H1 (cell line): ENCODE results near the gene RELN. TPM values are rescaled to one million over a fixed set of nuclear protein-coding genes. Genes with fewer than 3 reads are reported as not detected.

Experiments
- CTCF ChIA-PET: fragments of 300-600 bp; sonication (Branson Sonifier 250); formaldehyde crosslinking; loops from one replicate; lab custom pipeline; 2021; ENCODE audit not compliant: partially characterized antibody; lab: Charles Lee
- POLR2A ChIA-PET: fragments of 300-600 bp; sonication (Branson Sonifier 250); formaldehyde crosslinking; loops from one replicate; lab custom pipeline; 2021; ENCODE audit warnings: inconsistent platforms; ENCODE audit not compliant: partially characterized antibody; lab: Charles Lee
- DNase-seq, 2 experiments: peaks; one replicate each; pipeline versions ENCODE4 v3.0.0 to v3.0.0-alpha.2; 2010 to 2022; ENCODE audit warnings: low spot score in 2 of 2, low read depth in 1 of 2, mixed read lengths in 1 of 2
- FAIRE-seq: peaks from 2 replicates; lab custom pipeline; 2011; peaks lifted over from hg19 to GRCh38; lab: Jason Lieb, UNC
- H2AFZ ChIP-seq: 2 replicates; pipeline ENCODE4 v1.8.1; 2012; ENCODE audit warnings: low read length, inconsistent platforms
- H2AK5ac ChIP-seq: 2 replicates; pipeline ENCODE4 v1.6.1; 2013; ENCODE audit warnings: low read depth, low read length
- H2BK120ac ChIP-seq: replicated peaks from 2 replicates; pipeline ENCODE3; 2013; ENCODE audit warnings: low read depth, low read length, inconsistent platforms
- H2BK12ac ChIP-seq: 2 replicates; pipeline ENCODE4 v1.6.1; 2013; ENCODE audit warnings: low read depth, low read length
- H2BK15ac ChIP-seq: 2 replicates; pipeline ENCODE4 v1.6.1; 2013; ENCODE audit warnings: low read length
- H2BK20ac ChIP-seq: 2 replicates; pipeline ENCODE4 v1.6.1; 2013; ENCODE audit warnings: low read length
- H2BK5ac ChIP-seq: 2 replicates; pipeline ENCODE4 v1.6.1; 2013; ENCODE audit warnings: low read depth, low read length
- H3K14ac ChIP-seq: 2 replicates; pipeline ENCODE4 v1.6.1; 2013; ENCODE audit warnings: inconsistent platforms; ENCODE audit not compliant: insufficient read length
- H3K18ac ChIP-seq: 2 replicates; pipeline ENCODE4 v1.6.1; 2013; ENCODE audit warnings: low read length; ENCODE audit errors: extremely low read depth
- H3K23ac ChIP-seq: 2 replicates; pipeline ENCODE4 v1.6.1; 2013; ENCODE audit warnings: inconsistent platforms; ENCODE audit not compliant: insufficient read length
- H3K23me2 ChIP-seq: 2 replicates; pipeline ENCODE4 v1.6.1; 2013; ENCODE audit warnings: low read depth, low read length
- H3K27ac ChIP-seq: 2 replicates; pipeline ENCODE4 v1.6.1; 2011; ENCODE audit warnings: low read depth, low read length, inconsistent platforms
- H3K27me3 ChIP-seq, 4 experiments: replicated peaks in 1 of 4; 1 replicate in 1 of 4; 2 replicates in 3 of 4; pipeline versions ENCODE4 v1.6.1 to v1.8.1; 2011 to 2013; ENCODE audit warnings: low read length in 3 of 4, mild to moderate bottlenecking in 3 of 4, inconsistent platforms in 2 of 4, mixed read lengths in 2 of 4, moderate library complexity in 1 of 4; ENCODE audit not compliant: control insufficient read depth in 3 of 4, insufficient read depth in 3 of 4; ENCODE audit errors: extremely low read depth in 1 of 4
- H3K36me3 ChIP-seq, 4 experiments: 2 replicates each; pipeline versions ENCODE4 v1.6.1 to v1.8.1; 2011 to 2013; ENCODE audit warnings: mild to moderate bottlenecking in 4 of 4, low read length in 3 of 4, moderate library complexity in 2 of 4, control low read depth in 1 of 4, inconsistent platforms in 1 of 4; ENCODE audit not compliant: insufficient read depth in 4 of 4, control insufficient read depth in 2 of 4
- H3K4ac ChIP-seq: replicated peaks from 2 replicates; pipeline ENCODE3; 2013; ENCODE audit warnings: low read length, low read depth, mixed read lengths, inconsistent platforms; ENCODE audit not compliant: insufficient read length
- H3K4me1 ChIP-seq, 4 experiments: replicated peaks in 1 of 4; 1 replicate in 1 of 4; 2 replicates in 3 of 4; pipeline versions ENCODE4 v1.6.1 to v1.8.1; 2011 to 2013; ENCODE audit warnings: low read length in 3 of 4, inconsistent platforms in 2 of 4, mixed read lengths in 1 of 4; ENCODE audit not compliant: insufficient read depth in 4 of 4, control insufficient read depth in 3 of 4
- H3K4me2 ChIP-seq, 2 experiments: 2 replicates each; pipeline versions ENCODE4 v1.6.1 to v1.8.1; 2011 to 2013; ENCODE audit warnings: low read depth in 2 of 2, low read length in 2 of 2, control low read depth in 1 of 2, inconsistent platforms in 1 of 2, mild to moderate bottlenecking in 1 of 2; ENCODE audit not compliant: insufficient read depth in 1 of 2
- H3K4me3 ChIP-seq, 4 experiments: fragments of 200-600, 300-600 bp in 1 of 4; sonication (generic), shearing (Covaris generic), sonication (Bioruptor Twin) in 1 of 4; 2 replicates each; pipeline versions ENCODE4 v1.5.1 to v1.8.1; 2011 to 2016; ENCODE audit warnings: low read length in 4 of 4, low read depth in 3 of 4, control low read depth in 2 of 4, inconsistent platforms in 2 of 4, mild to moderate bottlenecking in 2 of 4, mixed read lengths in 1 of 4, moderate library complexity in 1 of 4; ENCODE audit not compliant: insufficient read depth in 2 of 4; ENCODE audit errors: extremely low read depth in 1 of 4
- H3K56ac ChIP-seq: replicated peaks from 2 replicates; pipeline ENCODE3; 2013; ENCODE audit warnings: low read depth, mild to moderate bottlenecking, mixed read lengths, low read length, inconsistent platforms; ENCODE audit not compliant: insufficient read length
- H3K79me1 ChIP-seq: 2 replicates; pipeline ENCODE4 v1.6.1; 2013; ENCODE audit warnings: low read depth, low read length, control low read depth
- H3K79me2 ChIP-seq, 2 experiments: 2 replicates each; pipeline versions ENCODE4 v1.6.1 to v1.8.1; 2012 to 2013; ENCODE audit warnings: low read length in 2 of 2, mild to moderate bottlenecking in 2 of 2, inconsistent platforms in 1 of 2; ENCODE audit not compliant: insufficient read depth in 2 of 2, control insufficient read depth in 1 of 2
- H3K9ac ChIP-seq, 4 experiments: replicated peaks in 1 of 4; 1 replicate in 1 of 4; 2 replicates in 3 of 4; pipeline versions ENCODE4 v1.6.1 to v1.8.1; 2011 to 2013; ENCODE audit warnings: low read depth in 3 of 4, low read length in 3 of 4, control low read depth in 2 of 4, mild to moderate bottlenecking in 2 of 4, moderate library complexity in 2 of 4, inconsistent platforms in 1 of 4; ENCODE audit errors: extremely low read depth in 1 of 4
- H3K9me3 ChIP-seq, 2 experiments: 2 replicates each; pipeline versions ENCODE4 v1.6.1 to v1.8.1; 2012 to 2013; ENCODE audit warnings: mild to moderate bottlenecking in 2 of 2, moderate library complexity in 2 of 2, control low read depth in 1 of 2, inconsistent platforms in 1 of 2, low read depth in 1 of 2, low read length in 1 of 2, mixed read lengths in 1 of 2; ENCODE audit not compliant: insufficient read depth in 2 of 2
- H4K20me1 ChIP-seq, 2 experiments: replicated peaks in 1 of 2; 2 replicates each; pipeline versions ENCODE3 to v1.8.1; 2011 to 2013; ENCODE audit warnings: inconsistent platforms in 2 of 2, low read length in 2 of 2, mild to moderate bottlenecking in 1 of 2; ENCODE audit not compliant: insufficient read depth in 2 of 2, control insufficient read depth in 1 of 2
- H4K5ac ChIP-seq: 2 replicates; pipeline ENCODE4 v1.6.1; 2013; ENCODE audit warnings: low read length, low read depth, mixed read lengths, inconsistent platforms; ENCODE audit not compliant: insufficient read length
- H4K8ac ChIP-seq: 2 replicates; pipeline ENCODE4 v1.8.0; 2013; ENCODE audit warnings: mild to moderate bottlenecking, moderate library complexity, low read length, inconsistent platforms; ENCODE audit not compliant: insufficient read depth; ENCODE audit errors: extremely low read depth
- H4K91ac ChIP-seq: replicated peaks from 2 replicates; pipeline ENCODE3; 2013; ENCODE audit warnings: low read length, mixed read lengths, inconsistent platforms; ENCODE audit not compliant: insufficient read length
- HDAC6 ChIP-seq: IDR thresholded peaks from one replicate; pipeline ENCODE4 v1.7.1; 2012; ENCODE audit warnings: low read depth, mild to moderate bottlenecking, inconsistent platforms, low read length, moderate library complexity
- JUND ChIP-seq: IDR thresholded peaks from 2 replicates; pipeline ENCODE4 v1.6.1; 2011; ENCODE audit warnings: mild to moderate bottlenecking, improper control_type of control experiment, low read length
- WGBS, 2 experiments: shearing (Covaris generic) in 1 of 2; methylation state at CpG; one replicate each; pipeline versions ENCODE4 v1.1.6 to v1.1.7; 2013 to 2015; ENCODE audit warnings: low lambda C conversion rate in 2 of 2, mixed read lengths in 2 of 2, inconsistent platforms in 1 of 2, low coverage in 1 of 2, missing lambda C conversion rate in 1 of 2; ENCODE audit not compliant: insufficient replicate concordance in 2 of 2, insufficient coverage in 1 of 2, insufficient read length in 1 of 2; ENCODE audit errors: extremely low coverage in 1 of 2, missing lambda C conversion rate in 1 of 2; 5-methylcytosine and 5-hydroxymethylcytosine counted together
- polyA plus RNA-seq, 7 experiments: library from polyadenylated mRNA; depleted of rRNA in 3 of 7; stranded (reverse) in 5 of 7; unstranded in 2 of 7; fragments of >200 nt in 5 of 7; fragments of 200-250 nt in 2 of 7; gene quantifications; 1 replicate in 5 of 7; 2 replicates in 1 of 7; 4 replicates in 1 of 7; pipeline versions ENCODE4 v1.2.1 to v1.2.3, GENCODE V29; 2011 to 2013; ENCODE audit warnings: missing spikeins in 2 of 7, mixed read lengths in 2 of 7
- total RNA-seq: library from RNA; stranded (reverse); fragmentation: NEBNext Ultra II Directional; extraction: Animal tissue kit (Norgen Biotek cat#: 25700); gene quantifications from 2 replicates; pipeline ENCODE4 v1.2.1, GENCODE V29; 2021
- TF ChIP-seq, protein P1 (sequence below): IDR thresholded peaks from 2 replicates; pipeline ENCODE4 v1.6.1; 2012; ENCODE audit warnings: inconsistent platforms

The RELN gene
- total and polyA plus RNA-seq, 2 of the 8 experiments (the other 6 are each of a cell fraction or from before 2014, with no cell fraction given), result 0.03 to 0.07 TPM

DNA sequence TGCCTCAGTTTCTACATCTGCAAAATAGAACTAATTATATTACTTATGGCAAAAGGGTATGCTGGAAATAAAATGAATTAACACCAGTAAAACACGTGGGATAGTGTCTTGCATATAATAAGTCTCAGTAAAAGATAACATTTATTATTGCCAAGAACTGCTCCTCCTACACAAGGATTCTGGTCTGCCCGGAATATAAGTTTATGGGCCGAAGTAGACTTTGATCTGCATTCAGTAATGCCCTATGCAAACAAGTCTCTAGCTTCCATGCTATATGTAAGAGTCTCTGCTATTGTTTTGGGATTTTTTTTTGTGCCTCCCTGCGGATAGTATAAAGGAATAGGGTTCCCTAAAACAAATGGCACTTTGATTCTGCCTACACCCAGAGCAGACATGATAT lies 417.9 kb downstream of the RELN start:
- Histone ChIP-seq H3K4me1 (no peaks in the 10 kb centered on the region), H3K79me1 (no peaks in the 10 kb centered on the region), H3K27ac (no peak overlapping the region), H4K8ac (no peak overlapping the region), H3K4ac (no peak overlapping the region), H2BK120ac (no peak overlapping the region), H4K20me1 (no peaks in the 10 kb centered on the region), H3K9me3 (no peaks in the 10 kb centered on the region), H3K9ac (no peak overlapping the region), H2BK12ac (no peak overlapping the region), H3K4me3 (no peak overlapping the region), H3K79me2 (no peaks in the 10 kb centered on the region), H3K27me3 (no peaks in the 10 kb centered on the region), H2BK5ac (no peak overlapping the region), H2AFZ (no peak overlapping the region), H3K18ac (no peak overlapping the region), H3K23ac (no peak overlapping the region), H2AK5ac (no peak overlapping the region), H2BK20ac (no peak overlapping the region), H4K91ac (no peak overlapping the region), H3K4me2 (no peak overlapping the region), H3K14ac (no peak overlapping the region), H2BK15ac (no peak overlapping the region), H3K36me3 (no peaks in the 10 kb centered on the region), H3K23me2 (no peaks in the 10 kb centered on the region), H4K5ac (no peak overlapping the region), H3K56ac (no peak overlapping the region)
- ChIA-PET POLR2A (no interaction called here), CTCF (interaction anchor here (1.1 to 2.5 kb wide), 4 partner anchors 195 to 1278 kb away, joined by 3 to 6 read pairs (median 4); no protein-coding TSS in a partner anchor)
- 66% methylated on average over 4 of the region's 4 CpGs; no CpG with 5 or more reads in 1 of the 2 experiments for WGBS, 2 experiments
- DNase-seq (no peak), FAIRE-seq (no peak)
- TF ChIP-seq HDAC6, result no peak
- TF ChIP-seq JUND, result no peak
- TF ChIP-seq, protein P1, sequence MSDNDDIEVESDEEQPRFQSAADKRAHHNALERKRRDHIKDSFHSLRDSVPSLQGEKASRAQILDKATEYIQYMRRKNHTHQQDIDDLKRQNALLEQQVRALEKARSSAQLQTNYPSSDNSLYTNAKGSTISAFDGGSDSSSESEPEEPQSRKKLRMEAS, result no peak
